Activated CD8-positive, alpha-beta T cell treated with anti-CD3 and anti-CD28 coated beads for 36 hours (primary cell): ENCODE data around the gene RNH1. TPM values are rescaled to one million over a fixed set of nuclear protein-coding genes. Genes with fewer than 3 reads are reported as not detected.

Experiments used
- ATAC-seq: fragments of 200-7000 bp; cut with Tn5 transposase; one replicate; pipeline ENCODE4 v1.10.0; 2021; ENCODE audit warnings: mild to moderate bottlenecking, moderate library complexity
- CTCF ChIA-PET: fragments of 350-600 bp; sonication (Branson Sonifier 250); formaldehyde crosslinking; loops from one replicate; lab custom pipeline; 2021; ENCODE audit warnings: antibody characterized with exemption; lab: Charles Lee
- POLR2A ChIA-PET: fragments of 350-600 bp; sonication (Branson Sonifier 250); formaldehyde crosslinking; loops from one replicate; lab custom pipeline; 2021; ENCODE audit warnings: antibody characterized with exemption; lab: Charles Lee
- DNase-seq: peaks from one replicate; pipeline ENCODE4 v3.0.0-alpha.2; 2020
- H3K27ac Mint-ChIP-seq: one replicate; pipeline ENCODE4 v1.8.0; 2021; ENCODE audit warnings: mild to moderate bottlenecking, mixed read lengths
- H3K27me3 Mint-ChIP-seq: one replicate; pipeline ENCODE4 v1.8.0; 2021; ENCODE audit warnings: mixed read lengths
- H3K36me3 Mint-ChIP-seq: one replicate; pipeline ENCODE4 v1.8.0; 2021; ENCODE audit warnings: low read depth, mixed read lengths
- H3K4me1 Mint-ChIP-seq: one replicate; pipeline ENCODE4 v1.8.0; 2021; ENCODE audit warnings: low read depth, mixed read lengths
- H3K4me3 Mint-ChIP-seq: one replicate; pipeline ENCODE4 v1.8.0; 2021; ENCODE audit warnings: mild to moderate bottlenecking, moderate library complexity, mixed read lengths
- H3K9me3 Mint-ChIP-seq: one replicate; pipeline ENCODE4 v1.8.0; 2021; ENCODE audit warnings: mixed read lengths
- intact Hi-C: fragments of 100-400 bp; cut with micrococcal nuclease; formaldehyde crosslinking; loops from one replicate; pipeline ENCODE4 v1.10.0; 2022
- total RNA-seq, 2 experiments: library from RNA; stranded (reverse); gene quantifications; one replicate each; pipeline ENCODE4 v1.2.3, GENCODE V29; 2021
- TF ChIP-seq, protein P1 (sequence below): fragments of 200-600 bp; IDR thresholded peaks from one replicate; pipeline ENCODE4 v1.8.0; 2022; ENCODE audit warnings: antibody characterized with exemption, mild to moderate bottlenecking

RNH1 gene
- total RNA-seq, 2 experiments from 2014 or later: 105 to 110 TPM

DNA sequence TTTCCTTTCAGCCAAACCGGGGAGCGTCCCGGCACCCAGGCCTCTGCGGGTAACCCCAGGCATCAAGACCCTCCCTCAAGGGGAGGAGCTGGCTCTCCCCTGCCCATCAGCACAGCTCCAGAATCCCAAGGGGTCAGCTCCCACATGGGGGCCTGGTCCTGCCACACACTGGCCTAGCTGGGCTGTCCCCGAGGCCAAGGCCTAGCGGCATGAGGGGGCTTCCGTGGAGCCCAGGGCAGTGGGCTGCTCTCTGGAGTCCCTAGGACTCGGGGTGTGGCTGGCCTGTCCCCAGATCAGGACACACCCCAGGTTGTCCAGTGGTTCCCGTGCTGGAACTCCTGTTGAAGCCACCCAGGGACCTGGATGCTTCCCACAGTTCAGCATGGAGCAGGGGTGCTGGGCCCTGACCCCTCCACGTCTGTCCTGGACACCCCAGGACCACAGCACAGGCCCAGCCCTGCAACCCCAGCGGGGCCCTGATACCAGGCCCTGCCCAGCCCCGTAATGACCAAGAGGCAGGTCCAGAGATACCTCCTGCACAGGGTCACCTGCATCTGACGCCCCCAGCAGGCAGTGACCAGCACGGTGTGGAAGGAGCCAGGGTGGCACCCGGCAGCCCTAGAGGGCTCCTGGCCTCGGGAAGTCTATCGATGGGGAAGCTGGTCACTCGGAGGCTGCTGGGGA lies 22.8 kb upstream of the RNH1 start:
- no peaks in the 10 kb centered on the region for H3K9me3 Mint-ChIP-seq
- H3K4me3 Mint-ChIP-seq: no peak overlapping the region
- TF ChIP-seq, protein P1, sequence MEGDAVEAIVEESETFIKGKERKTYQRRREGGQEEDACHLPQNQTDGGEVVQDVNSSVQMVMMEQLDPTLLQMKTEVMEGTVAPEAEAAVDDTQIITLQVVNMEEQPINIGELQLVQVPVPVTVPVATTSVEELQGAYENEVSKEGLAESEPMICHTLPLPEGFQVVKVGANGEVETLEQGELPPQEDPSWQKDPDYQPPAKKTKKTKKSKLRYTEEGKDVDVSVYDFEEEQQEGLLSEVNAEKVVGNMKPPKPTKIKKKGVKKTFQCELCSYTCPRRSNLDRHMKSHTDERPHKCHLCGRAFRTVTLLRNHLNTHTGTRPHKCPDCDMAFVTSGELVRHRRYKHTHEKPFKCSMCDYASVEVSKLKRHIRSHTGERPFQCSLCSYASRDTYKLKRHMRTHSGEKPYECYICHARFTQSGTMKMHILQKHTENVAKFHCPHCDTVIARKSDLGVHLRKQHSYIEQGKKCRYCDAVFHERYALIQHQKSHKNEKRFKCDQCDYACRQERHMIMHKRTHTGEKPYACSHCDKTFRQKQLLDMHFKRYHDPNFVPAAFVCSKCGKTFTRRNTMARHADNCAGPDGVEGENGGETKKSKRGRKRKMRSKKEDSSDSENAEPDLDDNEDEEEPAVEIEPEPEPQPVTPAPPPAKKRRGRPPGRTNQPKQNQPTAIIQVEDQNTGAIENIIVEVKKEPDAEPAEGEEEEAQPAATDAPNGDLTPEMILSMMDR: no peak
- no peaks in the 10 kb centered on the region for H3K4me1 Mint-ChIP-seq
- no peak overlapping the region for H3K27ac Mint-ChIP-seq
- no peaks in the 10 kb centered on the region for H3K27me3 Mint-ChIP-seq
- ChIA-PET POLR2A (no interaction called here), CTCF (interaction anchor here (1.0 kb wide), 1 partner anchor 12 kb away, joined by 4 read pairs; no protein-coding TSS in a partner anchor)
- H3K36me3 Mint-ChIP-seq: no peaks in the 10 kb centered on the region
- DNase-seq (no peak), ATAC-seq (no peak)
- intact Hi-C loops: no loop called here

DNA sequence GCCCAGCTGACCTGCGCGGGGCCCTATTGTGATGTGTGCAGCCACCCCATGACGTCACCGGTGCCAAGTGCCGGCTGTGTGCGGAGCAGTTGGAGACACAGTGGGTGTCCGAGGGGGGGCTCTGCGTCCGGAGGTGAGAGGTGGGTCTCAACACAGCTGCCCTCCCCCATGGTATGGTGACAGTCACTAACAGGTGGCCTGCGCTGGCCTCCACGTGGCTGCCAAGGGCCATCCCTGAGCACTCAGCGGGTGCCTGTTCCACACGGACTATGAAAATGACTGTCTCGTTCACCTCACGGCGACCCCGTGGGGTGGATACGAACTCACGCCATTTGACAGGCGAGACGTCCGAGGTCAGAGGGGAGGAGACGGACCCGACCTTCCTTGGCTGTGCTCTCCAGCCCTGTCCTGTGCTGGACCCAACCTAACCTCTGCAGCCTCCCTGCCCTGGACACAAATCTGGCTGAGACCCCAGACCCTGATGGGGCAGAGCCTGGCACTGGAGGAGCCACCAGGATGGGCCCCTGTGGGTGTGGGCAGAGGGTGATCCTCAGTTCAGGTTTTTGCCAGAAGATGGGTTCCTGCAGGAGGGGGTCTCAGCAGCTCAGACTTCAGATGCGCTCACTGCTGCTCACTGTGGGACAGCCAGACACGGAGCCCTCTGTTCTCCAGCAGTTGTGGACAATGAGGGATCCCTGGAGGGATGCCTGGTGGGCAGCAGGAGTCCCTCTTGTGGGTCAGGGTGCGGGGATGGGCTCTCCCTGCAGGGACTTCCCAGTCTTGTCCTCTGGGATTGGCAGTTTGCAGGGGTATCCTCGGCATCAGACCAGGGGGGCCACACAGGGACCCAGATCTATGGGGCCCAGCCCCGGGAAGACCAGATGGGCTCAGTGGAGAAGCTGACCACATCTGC lies 22.0 kb upstream of the RNH1 start:
- ChIA-PET POLR2A (no interaction called here), CTCF (interaction anchor here (1.0 kb wide), 1 partner anchor 11 kb away, joined by 4 read pairs; no protein-coding TSS in a partner anchor)
- no peaks in the 10 kb centered on the region for H3K9me3 Mint-ChIP-seq
- TF ChIP-seq, protein P1: no peak
- no peaks in the 10 kb centered on the region for H3K36me3 Mint-ChIP-seq
- no peaks in the 10 kb centered on the region for H3K27me3 Mint-ChIP-seq
- DNase-seq: no peak
- no peak for ATAC-seq
- no peak overlapping the region for H3K27ac Mint-ChIP-seq
- no peak overlapping the region for H3K4me3 Mint-ChIP-seq
- H3K4me1 Mint-ChIP-seq: no peaks in the 10 kb centered on the region
- intact Hi-C loops: no loop called here

DNA sequence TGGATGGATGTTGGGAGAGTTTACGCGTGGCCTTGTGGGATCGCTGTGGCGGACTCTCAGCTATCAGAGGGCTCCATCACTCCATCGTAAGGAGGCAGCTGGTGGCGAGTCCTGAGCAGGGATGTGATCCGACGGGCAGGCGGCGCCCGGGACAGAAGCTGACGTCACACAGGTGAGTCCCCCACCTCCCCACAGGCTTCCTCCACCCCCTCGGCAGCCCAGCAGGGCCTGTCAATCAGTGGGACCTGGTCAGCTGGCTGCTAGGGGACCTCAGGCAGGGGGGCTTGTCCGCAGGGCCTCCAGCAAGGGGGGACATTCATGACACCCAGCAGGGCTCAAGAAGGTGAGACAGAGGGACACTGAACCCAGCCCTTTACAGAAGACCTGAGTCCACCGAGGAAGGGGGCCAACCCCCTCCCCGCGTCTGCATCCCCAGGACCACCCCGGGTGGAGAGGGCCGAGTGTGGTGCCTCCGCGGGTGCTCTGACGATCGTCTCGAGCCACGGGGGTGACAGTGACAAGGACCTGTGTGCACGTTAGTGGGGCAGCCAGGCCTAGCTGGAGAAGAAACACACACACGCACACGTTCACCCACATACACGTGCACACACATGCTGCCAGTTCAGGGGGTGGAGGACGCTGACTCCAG lies 21.2 kb upstream of the RNH1 start:
- ChIA-PET CTCF (no interaction called here), POLR2A (no interaction called here)
- no peaks in the 10 kb centered on the region for H3K27me3 Mint-ChIP-seq
- no peak overlapping the region for H3K27ac Mint-ChIP-seq
- H3K4me1 Mint-ChIP-seq: no peaks in the 10 kb centered on the region
- ATAC-seq: no peak
- no peak for DNase-seq
- no peaks in the 10 kb centered on the region for H3K9me3 Mint-ChIP-seq
- no peak overlapping the region for H3K4me3 Mint-ChIP-seq
- intact Hi-C loops: no loop called here
- no peaks in the 10 kb centered on the region for H3K36me3 Mint-ChIP-seq
- TF ChIP-seq, protein P1: no peak

DNA sequence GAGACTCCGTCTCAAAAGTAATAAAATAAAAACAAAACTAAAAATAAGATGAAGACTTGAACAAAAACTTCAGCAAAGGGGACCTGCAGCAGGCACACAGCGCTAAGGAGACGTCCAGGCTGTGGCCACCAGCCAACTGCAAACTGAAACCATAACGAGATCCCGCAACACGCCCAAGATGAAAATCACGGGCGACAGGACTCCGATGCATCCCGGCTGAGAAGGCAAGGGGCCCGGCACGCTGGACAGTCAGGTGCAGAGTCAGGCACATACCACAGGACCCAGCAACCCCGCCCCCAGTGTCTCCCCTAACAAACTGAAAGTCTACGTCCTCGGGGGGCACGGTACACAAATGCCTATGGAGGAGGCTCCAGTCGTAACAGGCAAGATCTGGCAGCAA lies 19.1 kb upstream of the RNH1 start:
- H3K36me3 Mint-ChIP-seq: no peaks in the 10 kb centered on the region
- ATAC-seq (no peak), DNase-seq (no peak)
- POLR2A ChIA-PET: no interaction called here
- no peak overlapping the region for H3K27ac Mint-ChIP-seq
- H3K27me3 Mint-ChIP-seq: no peaks in the 10 kb centered on the region
- TF ChIP-seq, protein P1: no peak
- intact Hi-C loops: no loop called here
- H3K4me3 Mint-ChIP-seq: no peak overlapping the region
- H3K4me1 Mint-ChIP-seq: no peaks in the 10 kb centered on the region
- CTCF ChIA-PET: no interaction called here
- H3K9me3 Mint-ChIP-seq: no peaks in the 10 kb centered on the region
